Left forelimb (tissue), 1 donor: Measurements from ENCODE around the gene SPIN3.
A peak's percentile ranks its signal among the peaks of the same experiment; 100 is the strongest.
"Not testable (repeated sequence)": the region's sequence is repeated elsewhere in the genome, so short reads cannot be mapped to it uniquely, and the experiment has no call there.

Experiments used
- DNase-seq: peaks from one replicate; pipeline ENCODE4 v3.0.0-alpha.2; 2018; ENCODE audit warnings: low spot score

SPIN3 gene

DNA sequence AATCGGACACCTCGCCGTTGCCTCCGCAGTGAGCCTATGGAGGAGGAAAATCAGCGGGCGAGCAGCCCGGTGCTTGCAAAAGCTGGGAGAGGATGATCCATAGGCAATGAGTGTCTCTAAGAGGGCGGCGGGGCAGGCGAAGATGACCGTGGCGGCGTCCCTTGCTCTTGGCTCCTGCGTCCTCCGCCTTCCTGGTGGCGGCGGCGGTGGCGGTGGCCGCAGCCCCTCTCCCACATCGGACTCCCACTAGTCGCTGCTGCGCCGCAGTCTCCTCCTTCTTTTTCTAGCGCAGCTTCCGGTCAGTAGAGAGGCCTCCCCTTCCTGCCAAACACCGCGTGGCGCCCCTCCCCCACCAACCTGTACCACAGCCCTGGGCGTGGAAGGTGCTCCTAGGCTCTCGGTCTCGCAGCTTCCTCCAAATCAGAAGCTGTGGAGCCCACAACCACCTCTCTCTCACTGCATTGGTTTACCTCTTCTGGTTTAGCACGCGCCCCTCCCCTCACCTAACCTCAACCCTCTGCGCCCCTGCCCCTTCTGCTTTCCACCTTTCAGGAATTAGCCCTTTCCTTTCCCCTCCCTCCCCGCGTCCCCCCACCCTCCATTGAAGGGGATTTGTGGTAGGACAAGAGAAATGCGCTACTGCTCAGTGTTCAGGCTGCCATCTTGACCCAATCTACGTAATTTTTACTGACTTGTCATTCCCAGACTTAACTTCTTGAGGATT is at the start of gene SPIN3:
SPIN3 (minus strand) TSS at position 271 of the 724 bp plus-strand sequence. CDS start 594 bp downstream, outside the sequence.
- peak; percentile 80 for DNase-seq

DNA sequence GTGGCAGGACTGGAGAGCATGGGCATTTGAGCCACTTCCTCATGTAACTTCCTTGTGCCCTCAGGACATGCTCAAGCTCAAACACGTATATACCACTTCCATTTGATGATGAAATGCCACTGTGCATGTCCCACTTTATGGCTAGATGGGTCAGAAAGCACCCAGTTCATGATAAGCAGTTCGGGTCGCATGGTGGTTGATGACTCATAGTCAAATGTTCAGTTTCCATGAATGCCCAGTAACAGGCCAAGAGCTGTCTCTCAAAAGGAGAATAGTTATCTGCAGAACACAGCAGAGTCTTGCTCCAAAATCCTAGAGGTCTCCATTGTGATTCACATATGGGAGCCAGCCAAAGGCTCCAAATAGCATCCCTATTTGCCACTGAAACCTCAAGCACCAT is 48.9 kb upstream of the SPIN3 start:
- no peak for DNase-seq

- DNase-seq: not testable (repeated sequence)
Observed at GRCh38 chrX:57037265-57037664, 41.9 kb upstream of the SPIN3 start.

GRCh38 chrX:56994375-56995270 is 718 bp downstream of the SPIN3 start:
- no peak for DNase-seq

- no peak for DNase-seq
Observed at GRCh38 chrX:56987741-56988140, 7.6 kb downstream of the SPIN3 start.

- no peak for DNase-seq
Observed at GRCh38 chrX:56986138-56986537, 9.2 kb downstream of the SPIN3 start.

DNA sequence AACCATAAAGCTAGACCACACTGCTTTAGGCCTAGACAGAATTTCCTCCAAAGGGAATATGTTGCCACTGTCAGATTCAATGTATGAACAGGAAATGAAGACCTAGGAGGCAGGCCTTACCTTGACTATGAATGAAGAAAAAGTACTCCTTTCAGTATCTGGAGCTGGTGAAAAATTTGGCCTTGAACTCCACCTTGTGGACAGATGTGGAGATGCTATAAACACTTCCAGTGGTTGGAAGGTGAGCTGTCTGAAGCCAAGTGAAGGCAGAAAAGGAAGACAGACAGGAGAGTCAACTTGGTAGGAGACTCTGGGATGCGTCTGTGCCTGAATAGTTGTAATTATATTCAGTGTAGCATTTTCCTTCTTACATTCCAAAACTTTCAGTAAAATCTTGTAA is 17.2 kb downstream of the SPIN3 start:
- DNase-seq: no peak

DNA sequence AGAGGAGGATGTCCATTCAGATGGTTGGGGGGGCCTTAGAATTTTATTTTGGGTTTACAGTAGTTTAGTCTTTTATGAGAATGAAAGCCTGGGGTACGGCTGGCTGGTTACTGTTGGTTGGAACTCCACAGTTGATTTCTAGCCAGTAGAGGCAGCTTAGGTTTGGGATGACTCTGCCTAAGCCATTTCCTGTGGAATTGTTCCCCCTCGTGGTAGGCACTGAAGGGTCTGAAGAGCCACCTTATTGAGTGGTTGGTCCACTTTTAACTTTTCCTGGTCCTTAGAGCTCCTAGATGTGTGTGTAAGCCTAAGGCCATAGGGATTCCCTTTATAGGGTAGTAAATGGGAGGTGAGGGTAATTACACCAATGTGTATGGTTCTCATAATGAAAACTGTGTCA is 19.7 kb downstream of the SPIN3 start:
- no peak for DNase-seq

- no peak for DNase-seq
Observed at GRCh38 chrX:56974408-56974807, 20.9 kb downstream of the SPIN3 start.

DNA sequence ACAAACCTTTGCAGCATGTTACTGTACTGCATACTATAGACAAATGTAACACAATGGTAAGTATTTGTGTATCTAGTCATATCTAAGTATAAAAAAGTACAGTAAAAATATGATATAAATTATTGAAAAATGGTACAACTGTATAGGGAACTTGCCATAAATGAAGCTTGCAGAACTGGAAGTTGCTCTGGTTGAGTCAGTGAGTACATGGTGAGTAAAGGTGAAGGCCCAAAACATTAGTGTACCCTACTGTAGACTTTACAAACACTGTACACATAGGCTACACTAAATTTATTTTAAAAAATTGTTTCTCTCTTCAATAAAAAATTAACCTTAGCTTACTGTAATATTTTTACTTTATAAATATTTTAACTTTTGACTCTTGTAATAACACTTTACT is 25.8 kb downstream of the SPIN3 start:
- DNase-seq: no peak

DNA sequence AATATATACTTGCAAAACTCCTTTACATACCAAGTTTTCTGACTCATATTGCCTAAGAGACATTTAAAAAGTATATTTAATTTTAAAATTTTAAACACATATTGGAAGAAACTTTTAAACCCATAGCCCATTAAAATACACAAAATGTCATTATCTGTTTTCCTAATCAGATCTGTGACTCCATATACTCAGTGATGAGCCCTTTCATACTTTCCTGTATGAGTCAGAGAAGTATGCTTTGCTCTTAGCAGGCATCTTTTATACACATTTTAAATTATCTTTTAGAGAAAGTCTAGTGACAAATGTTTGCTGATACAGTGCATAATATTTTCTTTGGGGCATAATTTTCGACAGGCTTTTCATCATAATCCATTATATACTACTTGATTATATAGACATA is 26.4 kb downstream of the SPIN3 start:
- DNase-seq: no peak

DNA sequence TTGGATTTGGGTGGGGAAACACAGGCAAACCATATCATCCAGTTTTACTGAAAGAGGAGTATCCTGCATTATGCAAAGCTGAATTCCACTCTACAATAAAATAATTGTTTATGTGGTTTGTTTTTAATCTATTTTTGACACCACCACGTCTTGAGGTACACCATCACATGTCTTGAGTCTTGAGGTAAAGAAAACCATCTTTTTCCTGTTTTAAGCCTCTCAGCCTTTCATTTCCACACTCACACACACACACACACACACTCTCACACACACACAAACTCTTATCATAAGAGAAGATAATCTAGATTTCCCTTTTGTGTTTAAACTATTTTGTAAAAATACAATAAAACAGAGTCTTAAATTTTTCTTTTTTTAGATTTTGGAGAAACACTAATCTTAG is 32.0 kb downstream of the SPIN3 start:
- DNase-seq: no peak

- DNase-seq: no peak
Observed at GRCh38 chrX:56947699-56948098, 47.6 kb downstream of the SPIN3 start.

- not testable (repeated sequence) for DNase-seq
Observed at GRCh38 chrX:56946201-56946600, 49.1 kb downstream of the SPIN3 start.

DNA sequence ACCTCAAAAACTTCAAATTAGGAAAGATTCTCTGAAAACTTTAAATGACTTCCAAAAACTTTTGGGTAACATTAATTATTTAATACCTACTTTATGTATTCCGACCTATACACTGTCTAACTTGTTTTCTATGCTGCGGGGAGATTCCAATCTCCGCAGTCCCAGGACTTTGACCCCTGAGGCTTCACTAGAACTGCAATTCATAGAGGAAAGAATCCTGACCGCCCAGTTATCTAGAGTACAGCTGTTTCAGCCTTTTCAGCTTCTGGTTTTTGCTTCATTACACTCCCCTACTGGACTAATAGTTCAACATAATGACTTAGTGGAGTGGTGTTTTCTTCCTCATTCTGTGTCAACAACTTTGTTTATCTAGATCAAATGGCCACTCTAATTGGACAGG is 50.1 kb downstream of the SPIN3 start:
- not testable (repeated sequence) for DNase-seq

- no peak for DNase-seq
Observed at GRCh38 chrX:56943264-56943663, 52.1 kb downstream of the SPIN3 start.
